CD4-positive, alpha-beta T cell treated with Interleukin-15 for 4 hours (primary cell): ENCODE data around the gene CASR.

Source experiments
- DNase-seq: peaks from one replicate; pipeline ENCODE4 v3.0.0-alpha.2; 2020; ENCODE audit warnings: low spot score

The CASR gene

GRCh38 chr3:122257644-122258364 is 74.3 kb downstream of the CASR start:
- no peak for DNase-seq

GRCh38 chr3:122258757-122259371 is 75.4 kb downstream of the CASR start:
- DNase-seq: peak; percentile 43

GRCh38 chr3:122260206-122260605 is 76.7 kb downstream of the CASR start:
- DNase-seq: no peak

GRCh38 chr3:122263058-122263457 is 79.6 kb downstream of the CASR start:
- no peak for DNase-seq

- DNase-seq: no peak
Measured at GRCh38 chr3:122263974-122264588, 80.6 kb downstream of the CASR start.

GRCh38 chr3:122265957-122266356 is 82.5 kb downstream of the CASR start:
- DNase-seq: no peak

- DNase-seq: no peak
Measured at GRCh38 chr3:122268257-122269024, 85.0 kb downstream of the CASR start.

GRCh38 chr3:122269045-122269444 is 85.6 kb downstream of the CASR start:
- DNase-seq: no peak

GRCh38 chr3:122271246-122271898 is 87.9 kb downstream of the CASR start:
- DNase-seq: peak; percentile 30

GRCh38 chr3:122272879-122273278 is 89.4 kb downstream of the CASR start:
- no peak for DNase-seq

GRCh38 chr3:122273498-122273897 is 90.0 kb downstream of the CASR start:
- no peak for DNase-seq

- no peak for DNase-seq
Measured at GRCh38 chr3:122281891-122282290, 98.4 kb downstream of the CASR start.

GRCh38 chr3:122283796-122284445 is 100.5 kb downstream of the CASR start:
- no peak for DNase-seq

GRCh38 chr3:122284486-122284885 is 101.0 kb downstream of the CASR start:
- DNase-seq: no peak

- DNase-seq: no peak
Measured at GRCh38 chr3:122294359-122294758, 110.9 kb downstream of the CASR start.

- DNase-seq: no peak
Measured at GRCh38 chr3:122295266-122296062, 112.0 kb downstream of the CASR start.

GRCh38 chr3:122298239-122298638 is 114.8 kb downstream of the CASR start:
- DNase-seq: no peak

GRCh38 chr3:122299215-122299614 is 115.7 kb downstream of the CASR start:
- no peak for DNase-seq

GRCh38 chr3:122299872-122300460 is 116.5 kb downstream of the CASR start:
- peak; percentile 56 for DNase-seq

GRCh38 chr3:122301063-122301462 is 117.6 kb downstream of the CASR start:
- no peak for DNase-seq
